Central memory CD8-positive, alpha-beta T cell (primary cell): Measurements from ENCODE around the gene RUNX2.

Experiments used
- ATAC-seq: fragments of 150-1000 bp; cut with Tn5 transposase; replicated peaks from 2 replicates; pipeline ENCODE4 v1.10.0; 2022; ENCODE audit warnings: mild to moderate bottlenecking, moderate FRiP score, moderate number of reproducible peaks; ENCODE audit not compliant: poor library complexity, severe bottlenecking; ENCODE audit errors: extremely low read depth
- DNase-seq, 2 donors: peaks; one replicate each; pipeline ENCODE4 v3.0.0; 2021; ENCODE audit warnings: low spot score in 2 of 2
- H3K27ac Mint-ChIP-seq: one replicate; pipeline ENCODE4 v1.8.0; 2022; ENCODE audit warnings: low read depth, mild to moderate bottlenecking, moderate library complexity, mixed read lengths
- H3K27me3 Mint-ChIP-seq: one replicate; pipeline ENCODE4 v1.8.0; 2022; ENCODE audit warnings: mixed read lengths
- H3K36me3 Mint-ChIP-seq: one replicate; pipeline ENCODE4 v1.8.0; 2022; ENCODE audit warnings: mild to moderate bottlenecking, moderate library complexity, mixed read lengths; ENCODE audit not compliant: insufficient read depth
- H3K4me1 Mint-ChIP-seq: one replicate; pipeline ENCODE4 v1.8.0; 2022; ENCODE audit warnings: mixed read lengths
- H3K4me3 Mint-ChIP-seq: one replicate; pipeline ENCODE4 v1.8.0; 2022; ENCODE audit warnings: mild to moderate bottlenecking, moderate library complexity, mixed read lengths
- H3K9me3 Mint-ChIP-seq: one replicate; pipeline ENCODE4 v1.8.0; 2022; ENCODE audit warnings: mixed read lengths

The RUNX2 gene

DNA sequence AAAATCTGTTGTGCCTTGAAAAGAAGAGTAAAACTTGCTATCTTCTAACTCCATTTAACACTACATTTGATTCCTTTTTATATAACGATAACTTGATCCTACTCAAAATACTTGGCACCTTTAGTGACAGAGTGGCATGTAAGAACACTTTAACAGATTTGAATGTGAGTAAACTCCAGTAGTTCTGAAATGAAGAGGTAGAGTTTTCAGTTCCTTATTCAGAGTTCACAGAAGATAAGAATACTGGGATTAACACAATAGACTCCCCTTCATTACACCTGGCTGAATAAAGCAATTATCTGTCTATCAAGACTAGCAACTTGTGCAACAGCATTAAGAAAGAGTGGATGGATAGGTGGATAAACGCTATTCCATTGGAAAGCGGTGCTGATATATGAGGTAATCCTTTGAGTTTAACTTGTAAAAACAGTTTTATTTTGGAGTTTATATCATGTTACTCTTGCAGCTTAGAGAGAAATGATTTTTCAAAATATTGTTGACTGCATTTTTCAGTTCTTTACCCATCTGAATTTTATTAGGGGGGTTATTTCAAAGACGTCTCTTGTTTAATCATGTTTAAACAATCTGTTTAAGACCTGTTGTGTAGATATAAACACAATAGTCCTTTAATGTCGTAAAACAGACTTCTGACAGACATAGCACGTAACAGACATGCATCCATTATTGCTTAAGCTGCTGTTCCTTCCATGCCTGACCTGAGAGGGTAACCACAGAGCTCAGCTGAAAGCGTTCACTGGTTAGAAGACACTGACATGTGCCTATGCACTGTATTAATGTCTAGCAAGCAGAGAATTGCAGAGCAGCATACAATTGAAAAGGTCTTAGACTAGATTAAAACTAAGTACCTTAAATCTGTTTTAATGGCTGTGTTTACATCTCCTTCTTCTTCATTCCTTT, 152.0 kb downstream of the RUNX2 start:
- Mint-ChIP-seq H3K9me3 (no peaks in the 10 kb centered on the region), H3K27ac (no peak overlapping the region), H3K27me3 (no peaks in the 10 kb centered on the region), H3K36me3 (peaks cover 3% of the 10 kb centered on the region), H3K4me3 (no peak overlapping the region), H3K4me1 (peaks cover 24% of the 10 kb centered on the region)
- ATAC-seq (no peak), DNase-seq (no peak)

DNA sequence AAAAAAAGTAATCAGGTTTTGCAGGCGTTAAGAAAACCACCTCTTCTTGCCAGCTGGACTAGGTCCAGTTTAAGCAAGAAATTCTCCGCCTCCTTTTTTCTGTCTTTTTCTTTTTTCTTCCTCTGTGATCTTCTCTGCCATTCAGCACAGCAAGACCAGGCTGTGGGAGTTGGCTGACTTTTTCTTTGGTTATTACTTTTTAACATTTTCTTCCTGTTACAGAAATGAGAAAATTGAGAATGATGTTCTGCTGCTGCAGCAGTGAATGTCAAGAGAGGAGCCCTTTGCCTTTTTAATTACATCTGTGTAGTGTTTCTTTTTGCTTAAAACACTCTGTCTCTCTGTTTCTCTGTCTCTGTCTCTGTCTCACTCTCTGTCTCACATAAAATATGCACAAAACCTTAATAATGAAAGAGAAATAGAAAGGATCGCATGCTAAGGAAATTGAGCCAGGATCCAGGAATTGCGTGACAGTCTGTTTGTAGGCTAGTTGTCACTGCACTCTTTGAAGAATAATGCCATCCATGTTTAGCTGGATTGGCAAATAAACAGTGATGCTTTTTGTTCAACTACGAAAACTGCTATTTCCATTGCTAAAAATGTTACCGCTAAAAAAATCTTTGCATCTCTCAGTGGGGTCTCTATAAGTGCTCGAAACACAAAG, 152.8 kb downstream of the RUNX2 start:
- H3K36me3 Mint-ChIP-seq = peaks cover 3% of the 10 kb centered on the region
- no peaks in the 10 kb centered on the region for H3K27me3 Mint-ChIP-seq
- H3K9me3 Mint-ChIP-seq = no peaks in the 10 kb centered on the region
- no peak overlapping the region for H3K4me3 Mint-ChIP-seq
- H3K27ac Mint-ChIP-seq = no peak overlapping the region
- H3K4me1 Mint-ChIP-seq = peaks cover 32% of the 10 kb centered on the region
- ATAC-seq (no peak), DNase-seq (no peak)

GRCh38 chr6:45483021-45483420, 154.9 kb downstream of the RUNX2 start:
- Mint-ChIP-seq H3K9me3 (no peaks in the 10 kb centered on the region), H3K27me3 (no peaks in the 10 kb centered on the region), H3K27ac (no peak overlapping the region), H3K4me3 (no peak overlapping the region), H3K36me3 (peaks cover 5% of the 10 kb centered on the region), H3K4me1 (peaks cover 42% of the 10 kb centered on the region)
- DNase-seq (no peak), ATAC-seq (no peak)

GRCh38 chr6:45483501-45483900, 155.4 kb downstream of the RUNX2 start:
- Mint-ChIP-seq H3K9me3 (no peaks in the 10 kb centered on the region), H3K4me3 (no peak overlapping the region), H3K36me3 (peaks cover 5% of the 10 kb centered on the region), H3K27ac (no peak overlapping the region), H3K4me1 (peaks cover 45% of the 10 kb centered on the region), H3K27me3 (no peaks in the 10 kb centered on the region)
- ATAC-seq (no peak), DNase-seq (no peak)

- ATAC-seq (peak; percentile 59), DNase-seq (no peak)
- peaks cover 53% of the 10 kb centered on the region for H3K4me1 Mint-ChIP-seq
- H3K4me3 Mint-ChIP-seq = no peak overlapping the region
- no peak overlapping the region for H3K27ac Mint-ChIP-seq
- H3K27me3 Mint-ChIP-seq = no peaks in the 10 kb centered on the region
- no peaks in the 10 kb centered on the region for H3K9me3 Mint-ChIP-seq
- H3K36me3 Mint-ChIP-seq = peaks cover 3% of the 10 kb centered on the region
Observed at GRCh38 chr6:45486736-45487135, 158.6 kb downstream of the RUNX2 start.

DNA sequence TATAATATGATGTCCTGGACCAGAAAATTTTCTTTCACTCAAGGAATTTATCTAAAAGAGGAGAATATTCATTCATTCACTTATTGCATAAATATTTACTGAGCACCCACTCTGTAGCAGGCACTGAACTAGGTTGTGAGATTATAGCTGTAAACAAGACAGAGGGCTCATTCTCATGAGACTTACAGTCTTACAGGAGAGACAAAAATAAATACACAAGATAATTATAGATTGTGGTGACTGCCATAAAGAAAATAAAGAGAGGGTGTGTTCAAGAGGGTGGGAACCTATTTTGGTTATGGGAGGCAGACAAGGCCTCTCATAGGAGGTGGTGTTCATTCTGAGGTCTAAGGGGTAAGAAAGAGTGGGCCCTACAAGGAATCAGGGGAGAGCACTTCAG, 159.5 kb downstream of the RUNX2 start:
- H3K4me3 Mint-ChIP-seq = no peak overlapping the region
- ATAC-seq = no peak
- no peaks in the 10 kb centered on the region for H3K9me3 Mint-ChIP-seq
- DNase-seq = no peak
- no peaks in the 10 kb centered on the region for H3K27me3 Mint-ChIP-seq
- H3K4me1 Mint-ChIP-seq = peaks cover 53% of the 10 kb centered on the region
- H3K27ac Mint-ChIP-seq = peak overlapping the region; percentile 61
- H3K36me3 Mint-ChIP-seq = peaks cover 6% of the 10 kb centered on the region

DNA sequence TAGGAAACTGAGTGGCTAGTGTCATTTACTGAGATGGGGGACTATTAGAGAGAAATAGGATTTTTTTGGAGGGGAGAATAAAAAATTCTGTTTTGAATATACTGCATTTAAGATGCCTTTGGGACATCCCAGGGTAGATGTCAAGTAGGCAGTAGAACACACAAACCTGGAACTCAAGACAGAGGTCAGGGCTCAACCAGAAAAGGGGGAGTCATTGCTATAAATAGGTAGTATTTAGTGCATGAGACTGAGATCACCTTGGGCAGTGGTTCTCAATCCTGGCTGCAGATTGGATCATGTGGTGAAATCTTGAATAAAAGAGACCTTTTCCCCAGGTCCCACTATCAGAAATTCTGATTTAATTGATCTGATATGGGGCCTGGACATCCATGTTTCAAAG, 160.1 kb downstream of the RUNX2 start:
- no peaks in the 10 kb centered on the region for H3K9me3 Mint-ChIP-seq
- H3K27ac Mint-ChIP-seq = peak overlapping the region; percentile 61
- peaks cover 53% of the 10 kb centered on the region for H3K4me1 Mint-ChIP-seq
- ATAC-seq = no peak
- no peak overlapping the region for H3K4me3 Mint-ChIP-seq
- no peaks in the 10 kb centered on the region for H3K27me3 Mint-ChIP-seq
- peaks cover 6% of the 10 kb centered on the region for H3K36me3 Mint-ChIP-seq
- DNase-seq = no peak

DNA sequence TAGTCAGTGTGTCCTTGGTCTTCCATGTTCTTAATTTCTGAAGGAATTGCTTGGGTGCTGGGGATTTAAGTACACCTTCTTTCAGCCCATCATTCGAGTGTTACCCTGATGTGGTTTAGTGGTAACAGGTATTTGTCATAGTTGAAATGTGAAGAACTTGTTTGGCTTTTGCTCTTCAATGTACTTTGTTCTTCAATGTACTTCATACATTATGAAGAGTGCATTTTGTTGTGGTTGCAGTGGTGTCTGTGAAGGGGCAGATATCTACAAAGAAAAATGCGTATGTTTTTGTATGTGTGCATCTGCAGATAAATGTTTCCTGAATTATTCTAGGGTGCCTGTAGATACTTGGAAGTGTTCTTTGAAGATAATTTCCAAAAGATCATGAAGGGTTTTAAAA, 160.8 kb downstream of the RUNX2 start:
- H3K27ac Mint-ChIP-seq = no peak overlapping the region

DNA sequence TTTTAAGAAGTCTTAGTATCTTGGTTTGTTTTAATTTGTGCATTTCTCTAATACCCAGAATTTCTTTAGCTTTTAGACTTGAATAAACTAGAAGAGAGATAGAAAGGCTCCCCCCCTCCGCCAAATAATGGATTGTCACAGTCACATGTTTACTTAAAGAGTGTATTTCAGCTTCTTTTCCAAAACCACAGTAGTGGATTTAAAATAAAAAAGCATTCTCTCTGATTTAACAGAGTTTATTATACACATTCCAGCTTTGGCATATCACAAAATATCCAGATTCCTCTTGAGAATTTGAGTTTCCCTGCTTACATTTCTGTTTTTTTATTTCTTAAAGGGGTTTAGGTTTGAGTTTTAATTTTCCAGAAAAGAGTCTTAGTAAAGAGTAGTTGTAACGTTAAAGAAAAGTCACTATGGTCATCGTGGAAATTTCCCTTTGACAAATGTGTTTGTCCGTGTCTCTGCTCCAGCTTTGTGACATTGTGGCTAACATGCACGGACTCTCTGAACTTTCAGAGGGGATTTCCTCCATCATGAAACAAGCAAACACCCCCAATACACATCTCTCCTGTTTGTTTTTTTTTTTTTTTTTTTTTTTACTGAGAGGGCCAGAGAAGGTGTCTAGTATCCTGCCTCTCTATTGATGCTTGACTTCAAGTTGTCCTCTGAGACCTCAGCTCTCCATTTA, 163.1 kb downstream of the RUNX2 start:
- no peak for DNase-seq
- peaks cover 50% of the 10 kb centered on the region for H3K4me1 Mint-ChIP-seq
- no peak for ATAC-seq
- H3K27ac Mint-ChIP-seq = no peak overlapping the region
- H3K36me3 Mint-ChIP-seq = peaks cover 8% of the 10 kb centered on the region
- H3K27me3 Mint-ChIP-seq = no peaks in the 10 kb centered on the region
- H3K4me3 Mint-ChIP-seq = no peak overlapping the region
- no peaks in the 10 kb centered on the region for H3K9me3 Mint-ChIP-seq

More for the DNA sequence above, 160.8 kb downstream of the RUNX2 start:
- no peak for DNase-seq
- Mint-ChIP-seq H3K27me3 (no peaks in the 10 kb centered on the region), H3K9me3 (no peaks in the 10 kb centered on the region), H3K36me3 (peaks cover 6% of the 10 kb centered on the region), H3K4me3 (no peak overlapping the region), H3K4me1 (peaks cover 51% of the 10 kb centered on the region)
- peak; percentile 55 for ATAC-seq

- no peaks in the 10 kb centered on the region for H3K27me3 Mint-ChIP-seq
- no peak for DNase-seq
- H3K36me3 Mint-ChIP-seq = peaks cover 7% of the 10 kb centered on the region
- peaks cover 57% of the 10 kb centered on the region for H3K4me1 Mint-ChIP-seq
- no peak overlapping the region for H3K27ac Mint-ChIP-seq
- no peak overlapping the region for H3K4me3 Mint-ChIP-seq
- H3K9me3 Mint-ChIP-seq = no peaks in the 10 kb centered on the region
- ATAC-seq = no peak
Observed at GRCh38 chr6:45491874-45492273, 163.7 kb downstream of the RUNX2 start.

DNA sequence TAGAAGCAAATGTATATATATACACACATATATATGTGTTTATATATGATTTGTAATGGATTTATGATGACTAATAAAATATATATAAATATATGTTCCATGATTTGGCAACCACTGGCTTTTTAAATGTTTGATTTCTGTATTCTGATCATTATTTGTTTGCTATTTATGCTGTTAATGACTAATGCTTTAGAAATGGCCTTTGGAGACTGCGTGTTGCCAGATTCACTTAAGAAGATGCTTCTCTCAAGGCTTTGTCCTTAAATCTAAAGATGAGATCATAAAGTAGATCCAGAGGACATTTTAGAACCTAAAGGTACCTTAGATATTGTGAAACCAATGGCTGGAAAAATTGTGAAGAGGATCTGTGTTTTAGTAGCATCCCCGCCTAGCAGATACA, 165.6 kb downstream of the RUNX2 start:
- H3K4me1 Mint-ChIP-seq = peaks cover 49% of the 10 kb centered on the region
- H3K27ac Mint-ChIP-seq = peak overlapping the region; percentile 19
- peaks cover 7% of the 10 kb centered on the region for H3K36me3 Mint-ChIP-seq
- DNase-seq (no peak), ATAC-seq (no peak)
- H3K9me3 Mint-ChIP-seq = no peaks in the 10 kb centered on the region
- no peak overlapping the region for H3K4me3 Mint-ChIP-seq
- no peaks in the 10 kb centered on the region for H3K27me3 Mint-ChIP-seq

- ATAC-seq (peak; percentile 72), DNase-seq (no peak)
- Mint-ChIP-seq H3K36me3 (peaks cover 7% of the 10 kb centered on the region), H3K4me3 (no peak overlapping the region), H3K27me3 (no peaks in the 10 kb centered on the region), H3K4me1 (peaks cover 41% of the 10 kb centered on the region), H3K27ac (peak overlapping the region; percentile 13), H3K9me3 (no peaks in the 10 kb centered on the region)
Observed at GRCh38 chr6:45494416-45495135, 166.4 kb downstream of the RUNX2 start.
